Measurements from ENCODE around the gene SMOC1.
"Not testable (repeated sequence)": the region's sequence is repeated elsewhere in the genome, so short reads cannot be mapped to it uniquely, and the experiment has no call there.

Gene SMOC1

DNA sequence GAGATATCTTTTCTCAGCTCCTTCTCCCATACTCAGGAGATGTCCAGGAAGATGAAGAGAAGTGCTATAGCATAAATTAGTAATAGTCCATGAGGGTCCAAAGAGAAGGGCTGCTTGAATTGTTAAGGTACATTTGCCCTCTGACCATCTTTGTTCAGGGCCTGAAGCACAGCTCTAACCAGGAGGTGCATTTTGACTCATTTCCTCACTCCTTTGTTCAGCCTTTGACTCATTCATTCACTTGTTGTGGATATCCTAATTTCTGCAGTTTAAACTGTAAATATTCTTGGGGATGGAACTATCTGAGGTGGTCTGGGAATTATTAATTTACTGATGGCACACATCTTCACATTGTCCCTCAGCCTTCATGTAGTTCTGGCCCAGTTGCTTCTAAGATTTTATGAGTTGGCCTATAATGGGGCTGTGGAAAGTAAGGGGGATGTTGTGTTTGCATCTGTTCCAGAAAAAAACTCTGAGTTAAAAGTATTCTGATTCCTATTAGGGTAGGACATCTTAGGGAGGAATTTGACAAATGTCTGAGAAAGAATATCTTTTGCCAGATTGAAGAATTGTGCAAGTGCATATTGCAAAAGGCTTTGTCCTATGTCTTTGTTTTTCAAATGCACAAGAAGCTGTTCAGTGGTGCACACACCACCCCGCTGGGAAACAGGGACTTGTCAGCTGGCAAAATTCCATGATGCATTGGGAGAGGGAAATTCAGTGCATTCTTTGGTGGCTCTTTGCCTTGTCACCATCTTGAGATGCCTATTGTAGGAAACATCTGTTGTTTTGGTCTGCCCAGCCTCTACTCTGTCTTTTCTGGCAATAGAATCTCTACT is 22.1 kb downstream of the SMOC1 start:
- ATAC-seq (ENCODE audit: insufficient read depth, low read depth) (no peak), DNase-seq (no peak)
- no peak overlapping the region for H3K4me3 ChIP-seq (ENCODE audit: low read depth in 1 of 2, low read length in 2 of 2)
- no peaks in the 10 kb centered on the region for H3K36me3 ChIP-seq (ENCODE audit: insufficient read depth, low read length)
- no peaks in the 10 kb centered on the region for H3K4me1 ChIP-seq (ENCODE audit: insufficient read depth, low read length)
- H3K27ac ChIP-seq (ENCODE audit: low read length), result no peak overlapping the region
- peaks cover 9% of the 10 kb centered on the region for H3K9me3 ChIP-seq (ENCODE audit: insufficient read depth, low read length, severe bottlenecking)
- no peak overlapping the region for H3K4me2 ChIP-seq (ENCODE audit: insufficient read depth, low read length)
- no peaks in the 10 kb centered on the region for H3K79me2 ChIP-seq (ENCODE audit: insufficient read depth, low read length)
- H3K9ac ChIP-seq (ENCODE audit: low read depth, low read length), result no peak overlapping the region
- TF ChIP-seq, protein P1, sequence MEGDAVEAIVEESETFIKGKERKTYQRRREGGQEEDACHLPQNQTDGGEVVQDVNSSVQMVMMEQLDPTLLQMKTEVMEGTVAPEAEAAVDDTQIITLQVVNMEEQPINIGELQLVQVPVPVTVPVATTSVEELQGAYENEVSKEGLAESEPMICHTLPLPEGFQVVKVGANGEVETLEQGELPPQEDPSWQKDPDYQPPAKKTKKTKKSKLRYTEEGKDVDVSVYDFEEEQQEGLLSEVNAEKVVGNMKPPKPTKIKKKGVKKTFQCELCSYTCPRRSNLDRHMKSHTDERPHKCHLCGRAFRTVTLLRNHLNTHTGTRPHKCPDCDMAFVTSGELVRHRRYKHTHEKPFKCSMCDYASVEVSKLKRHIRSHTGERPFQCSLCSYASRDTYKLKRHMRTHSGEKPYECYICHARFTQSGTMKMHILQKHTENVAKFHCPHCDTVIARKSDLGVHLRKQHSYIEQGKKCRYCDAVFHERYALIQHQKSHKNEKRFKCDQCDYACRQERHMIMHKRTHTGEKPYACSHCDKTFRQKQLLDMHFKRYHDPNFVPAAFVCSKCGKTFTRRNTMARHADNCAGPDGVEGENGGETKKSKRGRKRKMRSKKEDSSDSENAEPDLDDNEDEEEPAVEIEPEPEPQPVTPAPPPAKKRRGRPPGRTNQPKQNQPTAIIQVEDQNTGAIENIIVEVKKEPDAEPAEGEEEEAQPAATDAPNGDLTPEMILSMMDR (IDR thresholded peaks at IDR 0.05; ENCODE audit: borderline replicate concordance, extremely low read depth, low read length, poor library complexity, severe bottlenecking), result no peak
- no peak for TF ChIP-seq EZH2 (IDR thresholded peaks at IDR 0.05; ENCODE audit: borderline replicate concordance, low read depth, low read length, severe bottlenecking)
- no peaks in the 10 kb centered on the region for H3K27me3 ChIP-seq (ENCODE audit: insufficient read depth, low read length, poor library complexity)
- H2AFZ ChIP-seq (ENCODE audit: low read depth, low read length), result no peak overlapping the region
- no peaks in the 10 kb centered on the region for H4K20me1 ChIP-seq (ENCODE audit: insufficient read depth, low read length)

DNA sequence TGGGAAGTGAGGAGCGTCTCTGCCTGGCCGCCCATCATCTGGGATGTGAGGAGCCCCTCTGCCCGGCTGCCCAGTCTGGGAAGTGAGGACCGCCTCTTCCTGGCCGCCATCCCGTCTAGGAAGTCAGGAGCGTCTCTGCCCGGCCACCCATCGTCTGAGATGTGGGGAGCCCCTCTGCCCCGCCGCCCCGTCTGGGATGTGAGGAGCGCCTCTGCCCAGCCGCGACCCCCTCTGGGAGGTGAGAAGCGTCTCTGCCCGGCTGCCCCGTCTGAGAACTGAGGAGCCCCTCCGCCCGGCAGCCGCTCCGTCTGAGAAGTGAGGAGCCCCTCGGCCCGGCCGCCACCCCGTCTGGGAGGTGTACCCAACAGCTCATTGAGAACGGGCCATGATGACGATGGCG is 23.8 kb downstream of the SMOC1 start:
- not testable (repeated sequence) for ATAC-seq (ENCODE audit: insufficient read depth, low read depth); H2AFZ ChIP-seq (ENCODE audit: low read depth, low read length); H3K4me2 ChIP-seq (ENCODE audit: insufficient read depth, low read length); H3K9ac ChIP-seq (ENCODE audit: low read depth, low read length); H3K4me1 ChIP-seq (ENCODE audit: insufficient read depth, low read length); H3K27ac ChIP-seq (ENCODE audit: low read length); H3K27me3 ChIP-seq (ENCODE audit: insufficient read depth, low read length, poor library complexity); H3K9me3 ChIP-seq (ENCODE audit: insufficient read depth, low read length, severe bottlenecking); H3K36me3 ChIP-seq (ENCODE audit: insufficient read depth, low read length); H3K4me3 ChIP-seq (ENCODE audit: low read depth in 1 of 2, low read length in 2 of 2); H3K79me2 ChIP-seq (ENCODE audit: insufficient read depth, low read length); H4K20me1 ChIP-seq (ENCODE audit: insufficient read depth, low read length); DNase-seq

DNA sequence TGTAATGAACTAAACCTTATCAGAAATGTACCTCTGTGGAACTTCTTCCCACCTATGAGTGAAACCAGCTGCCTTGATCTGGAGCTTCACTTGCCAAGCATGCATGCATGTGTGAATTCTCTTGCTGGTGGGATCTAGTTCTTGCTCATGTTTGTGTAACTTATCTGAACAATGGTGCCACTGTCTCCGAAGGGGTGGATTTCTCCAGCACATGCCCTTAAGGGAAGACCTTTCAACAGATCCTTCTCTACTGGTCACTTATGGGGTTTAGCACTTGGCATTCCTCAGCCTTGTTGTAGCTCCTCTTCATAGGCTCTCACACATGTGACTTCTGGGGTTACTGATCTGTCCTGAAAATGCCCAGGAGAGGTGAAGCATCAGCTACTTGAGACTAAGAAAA is 25.0 kb downstream of the SMOC1 start:
- Histone ChIP-seq H3K4me3 (ENCODE audit: low read depth in 1 of 2, low read length in 2 of 2) (no peak overlapping the region), H3K36me3 (ENCODE audit: insufficient read depth, low read length) (no peaks in the 10 kb centered on the region), H3K9ac (ENCODE audit: low read depth, low read length) (no peak overlapping the region), H3K27ac (ENCODE audit: low read length) (no peak overlapping the region), H3K79me2 (ENCODE audit: insufficient read depth, low read length) (no peaks in the 10 kb centered on the region), H3K9me3 (ENCODE audit: insufficient read depth, low read length, severe bottlenecking) (no peaks in the 10 kb centered on the region), H3K27me3 (ENCODE audit: insufficient read depth, low read length, poor library complexity) (no peaks in the 10 kb centered on the region), H3K4me1 (ENCODE audit: insufficient read depth, low read length) (no peaks in the 10 kb centered on the region), H3K4me2 (ENCODE audit: insufficient read depth, low read length) (no peak overlapping the region), H4K20me1 (ENCODE audit: insufficient read depth, low read length) (no peaks in the 10 kb centered on the region), H2AFZ (ENCODE audit: low read depth, low read length) (no peak overlapping the region)
- ATAC-seq (ENCODE audit: insufficient read depth, low read depth), result no peak
- TF ChIP-seq, protein P1 (IDR thresholded peaks at IDR 0.05; ENCODE audit: borderline replicate concordance, extremely low read depth, low read length, poor library complexity, severe bottlenecking), result no peak
- TF ChIP-seq EZH2 (IDR thresholded peaks at IDR 0.05; ENCODE audit: borderline replicate concordance, low read depth, low read length, severe bottlenecking), result no peak
- DNase-seq, result no peak

DNA sequence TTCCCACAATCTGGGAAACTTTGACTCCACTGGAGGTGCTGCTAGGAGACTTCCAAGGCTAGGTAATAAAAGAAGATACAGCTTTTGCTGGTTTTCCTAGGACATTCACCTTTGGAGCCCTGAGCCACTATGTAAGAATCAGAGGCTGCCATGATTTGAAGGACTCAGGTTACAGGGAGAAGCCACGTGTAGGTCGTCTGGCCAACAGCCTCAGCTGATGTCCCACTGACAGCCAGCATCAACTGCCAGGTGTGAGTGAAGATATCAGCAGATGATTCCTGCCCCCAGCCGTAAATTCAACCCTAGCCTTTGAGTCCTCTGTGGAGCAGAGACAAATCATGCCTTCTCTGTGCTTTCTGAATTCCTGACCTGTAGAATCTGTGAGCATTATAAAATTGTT is 27.0 kb downstream of the SMOC1 start:
- no peak for TF ChIP-seq EZH2 (IDR thresholded peaks at IDR 0.05; ENCODE audit: borderline replicate concordance, low read depth, low read length, severe bottlenecking)
- TF ChIP-seq, protein P1 (IDR thresholded peaks at IDR 0.05; ENCODE audit: borderline replicate concordance, extremely low read depth, low read length, poor library complexity, severe bottlenecking), result no peak
- no peaks in the 10 kb centered on the region for H3K4me1 ChIP-seq (ENCODE audit: insufficient read depth, low read length)

More for the DNA sequence above, 27.0 kb downstream of the SMOC1 start:
- H3K9ac ChIP-seq (ENCODE audit: low read depth, low read length), result no peak overlapping the region
- DNase-seq (no peak), ATAC-seq (ENCODE audit: insufficient read depth, low read depth) (no peak)
- H3K27me3 ChIP-seq (ENCODE audit: insufficient read depth, low read length, poor library complexity), result no peaks in the 10 kb centered on the region
- no peak overlapping the region for H2AFZ ChIP-seq (ENCODE audit: low read depth, low read length)
- no peaks in the 10 kb centered on the region for H3K9me3 ChIP-seq (ENCODE audit: insufficient read depth, low read length, severe bottlenecking)
- H3K4me2 ChIP-seq (ENCODE audit: insufficient read depth, low read length), result no peak overlapping the region
- H3K79me2 ChIP-seq (ENCODE audit: insufficient read depth, low read length), result no peaks in the 10 kb centered on the region
- no peak overlapping the region for H3K4me3 ChIP-seq (ENCODE audit: low read depth in 1 of 2, low read length in 2 of 2)
- H3K27ac ChIP-seq (ENCODE audit: low read length), result no peak overlapping the region
- no peaks in the 10 kb centered on the region for H4K20me1 ChIP-seq (ENCODE audit: insufficient read depth, low read length)
- H3K36me3 ChIP-seq (ENCODE audit: insufficient read depth, low read length), result no peaks in the 10 kb centered on the region
